ENCODE measurements around the gene SPIRE1. TPM values are rescaled to one million over a fixed set of nuclear protein-coding genes. Genes with fewer than 3 reads are reported as not detected.

SPIRE1 gene
- total RNA-seq, 1 donor from 2014 or later: 8.4 TPM

DNA sequence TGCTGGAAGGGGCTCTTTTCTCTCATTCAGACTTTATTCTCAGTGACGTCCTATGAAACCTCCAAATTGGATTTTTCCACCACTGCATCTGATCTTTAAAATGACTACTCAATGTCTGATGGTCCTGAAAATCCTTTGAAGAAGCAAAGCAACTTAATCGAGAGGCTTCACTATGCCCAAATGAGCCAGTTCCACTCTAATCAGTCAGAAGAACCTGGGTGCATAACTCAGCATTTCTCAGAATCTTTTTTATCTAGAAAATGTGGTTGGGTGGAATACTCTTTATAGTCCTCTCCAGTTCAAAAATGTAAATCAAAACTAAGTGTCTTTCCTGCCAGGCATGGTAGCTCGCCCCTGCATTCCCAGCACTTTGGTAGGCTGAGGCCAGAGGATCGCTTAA lies 189.5 kb downstream of the SPIRE1 start:
- peaks cover 2% of the 10 kb centered on the region for H3K27me3 Mint-ChIP-seq
- intact Hi-C loops (cut with micrococcal nuclease): no loop called here
- no peak overlapping the region for H3K27ac Mint-ChIP-seq
- H3K4me3 Mint-ChIP-seq: no peak overlapping the region
- H3K36me3 Mint-ChIP-seq (ENCODE audit: low read depth): no peaks in the 10 kb centered on the region
- no peaks in the 10 kb centered on the region for H3K4me1 Mint-ChIP-seq
- no peaks in the 10 kb centered on the region for H3K9me3 Mint-ChIP-seq
- no peak for DNase-seq

DNA sequence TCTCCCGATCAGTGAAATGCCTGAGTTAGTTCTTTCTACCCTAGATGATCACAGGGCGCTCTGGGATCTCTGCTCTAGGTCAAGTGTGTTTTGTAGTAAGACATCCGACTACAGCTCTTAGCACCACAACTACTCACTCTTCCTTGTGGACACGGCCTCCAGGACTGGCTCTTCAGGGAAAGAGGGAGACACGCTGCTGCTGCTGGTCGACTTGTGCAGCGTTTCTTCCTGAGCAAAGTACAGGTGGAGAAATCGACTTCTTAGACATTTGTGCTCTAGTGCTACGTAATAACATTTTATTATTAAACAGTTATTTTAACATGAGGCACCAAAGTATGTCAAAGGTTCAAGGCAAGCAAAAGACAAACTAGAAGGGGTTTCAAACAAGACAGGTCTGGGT lies 193.2 kb downstream of the SPIRE1 start:
- intact Hi-C loops (cut with micrococcal nuclease): no loop called here
- H3K4me1 Mint-ChIP-seq: no peaks in the 10 kb centered on the region
- DNase-seq: no peak
- H3K36me3 Mint-ChIP-seq (ENCODE audit: low read depth): no peaks in the 10 kb centered on the region
- H3K27ac Mint-ChIP-seq: no peak overlapping the region
- no peaks in the 10 kb centered on the region for H3K27me3 Mint-ChIP-seq
- H3K9me3 Mint-ChIP-seq: no peaks in the 10 kb centered on the region
- H3K4me3 Mint-ChIP-seq: no peak overlapping the region

DNA sequence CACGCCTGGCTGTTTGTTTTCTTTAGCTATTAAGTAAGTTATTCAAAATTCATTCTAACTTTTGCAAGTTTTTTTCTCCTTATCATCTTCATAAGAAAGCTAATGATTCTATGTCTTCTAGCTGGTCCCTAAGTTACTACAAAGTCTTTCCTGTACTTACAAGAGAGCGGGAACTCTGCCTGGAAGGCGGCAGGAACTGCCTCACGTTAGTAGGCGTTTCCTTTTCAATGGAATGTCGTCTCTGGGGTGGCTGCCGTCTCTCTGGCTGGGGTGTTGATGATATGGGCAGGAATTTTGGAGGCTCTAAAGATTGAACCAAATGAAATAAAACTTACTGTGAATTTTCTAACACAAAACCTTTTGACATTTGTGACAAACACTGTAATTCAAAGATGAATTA lies 194.7 kb downstream of the SPIRE1 start:
- Mint-ChIP-seq H3K27me3 (no peaks in the 10 kb centered on the region), H3K27ac (no peak overlapping the region), H3K36me3 (ENCODE audit: low read depth) (no peaks in the 10 kb centered on the region), H3K9me3 (no peaks in the 10 kb centered on the region), H3K4me3 (no peak overlapping the region), H3K4me1 (no peaks in the 10 kb centered on the region)
- DNase-seq: no peak
- intact Hi-C loops (cut with micrococcal nuclease): no loop called here

DNA sequence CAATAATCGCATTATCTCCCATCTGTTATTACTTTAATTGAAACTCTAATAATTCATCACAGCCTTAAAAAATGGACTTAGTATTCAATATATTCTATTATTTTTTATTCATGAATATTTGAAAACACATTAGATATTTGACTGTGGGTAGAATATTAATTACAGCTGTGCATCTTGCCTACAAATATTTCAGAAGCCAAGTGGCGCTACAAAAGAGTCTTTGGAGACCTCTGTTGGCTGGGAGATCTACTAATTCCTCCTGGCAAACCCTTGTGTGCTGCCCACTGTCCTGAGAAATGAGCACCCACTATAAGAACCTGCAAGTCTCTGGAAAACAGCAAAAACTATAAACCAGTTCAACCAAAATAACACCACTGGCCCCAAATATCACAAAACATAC lies 195.7 kb downstream of the SPIRE1 start:
- intact Hi-C loops (cut with micrococcal nuclease): no loop called here
- no peaks in the 10 kb centered on the region for H3K4me1 Mint-ChIP-seq
- no peak for DNase-seq
- H3K27ac Mint-ChIP-seq: no peak overlapping the region
- H3K4me3 Mint-ChIP-seq: no peak overlapping the region
- H3K9me3 Mint-ChIP-seq: no peaks in the 10 kb centered on the region
- no peaks in the 10 kb centered on the region for H3K36me3 Mint-ChIP-seq (ENCODE audit: low read depth)
- no peaks in the 10 kb centered on the region for H3K27me3 Mint-ChIP-seq

DNA sequence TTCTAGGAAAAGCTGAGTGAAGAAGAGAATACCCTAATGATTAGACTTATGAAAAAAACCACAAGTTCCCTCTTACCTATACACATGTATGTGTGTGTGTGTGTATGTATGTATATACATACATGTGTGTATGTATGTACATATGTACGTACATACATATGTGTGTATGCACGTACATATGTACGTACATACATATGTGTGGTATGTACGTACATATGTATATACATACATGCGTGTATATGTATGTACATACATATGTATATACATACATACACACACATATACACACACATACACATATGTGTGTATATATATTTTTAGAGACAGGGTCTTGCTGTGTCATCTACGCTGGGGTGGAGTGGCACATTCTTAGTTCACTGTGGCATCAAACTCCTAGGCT lies 196.6 kb downstream of the SPIRE1 start:
- H3K36me3 Mint-ChIP-seq (ENCODE audit: low read depth): no peaks in the 10 kb centered on the region
- H3K9me3 Mint-ChIP-seq: no peaks in the 10 kb centered on the region
- no peak overlapping the region for H3K27ac Mint-ChIP-seq
- no peaks in the 10 kb centered on the region for H3K4me1 Mint-ChIP-seq
- no peak overlapping the region for H3K4me3 Mint-ChIP-seq
- H3K27me3 Mint-ChIP-seq: no peaks in the 10 kb centered on the region
- intact Hi-C loops (cut with micrococcal nuclease): no loop called here
- DNase-seq: no peak

DNA sequence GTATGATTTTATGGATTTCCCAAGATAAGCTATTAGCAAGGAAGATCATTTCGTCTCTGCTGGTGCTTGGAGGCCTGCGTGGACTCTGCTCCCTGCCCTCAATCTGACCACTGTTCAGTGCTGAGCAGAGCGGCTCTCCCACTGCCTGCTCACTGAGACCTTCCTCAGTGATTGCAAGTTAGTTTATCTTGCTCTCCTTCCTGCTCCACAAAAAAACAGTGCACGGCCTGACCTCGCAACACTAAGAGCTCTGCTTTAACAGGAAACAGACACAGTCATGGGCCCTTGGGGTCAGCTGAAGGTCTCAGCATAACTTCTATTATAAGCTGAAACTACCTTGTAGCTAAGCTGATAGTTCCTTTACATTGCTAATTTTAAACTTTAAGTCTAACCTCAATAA lies 197.0 kb downstream of the SPIRE1 start:
- no peaks in the 10 kb centered on the region for H3K4me1 Mint-ChIP-seq
- H3K36me3 Mint-ChIP-seq (ENCODE audit: low read depth): no peaks in the 10 kb centered on the region
- no peaks in the 10 kb centered on the region for H3K9me3 Mint-ChIP-seq
- no peak overlapping the region for H3K4me3 Mint-ChIP-seq
- DNase-seq: no peak
- intact Hi-C loops (cut with micrococcal nuclease): no loop called here
- H3K27ac Mint-ChIP-seq: no peak overlapping the region
- H3K27me3 Mint-ChIP-seq: no peaks in the 10 kb centered on the region

DNA sequence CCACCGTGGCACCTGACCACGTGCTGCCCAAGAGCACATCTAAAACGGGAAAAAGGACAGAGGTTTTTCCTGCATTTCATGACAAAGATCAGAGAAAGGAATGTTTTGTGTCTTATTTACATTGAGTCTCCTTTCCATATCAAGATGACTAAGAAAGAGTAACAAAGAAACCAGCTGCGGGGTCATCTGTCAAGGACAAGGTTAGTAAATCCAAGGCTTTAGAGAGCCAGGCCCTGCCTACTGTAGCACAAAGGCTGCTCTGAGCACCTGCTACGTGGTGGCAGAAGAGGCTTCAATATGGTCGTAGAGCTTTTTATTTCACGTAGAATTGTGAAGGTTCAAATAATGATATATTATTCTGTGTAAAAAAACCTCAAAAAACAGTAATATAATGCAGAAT lies 199.1 kb downstream of the SPIRE1 start:
- no peaks in the 10 kb centered on the region for H3K27me3 Mint-ChIP-seq
- H3K4me3 Mint-ChIP-seq: no peak overlapping the region
- no peaks in the 10 kb centered on the region for H3K9me3 Mint-ChIP-seq
- no peaks in the 10 kb centered on the region for H3K4me1 Mint-ChIP-seq
- intact Hi-C loops (cut with micrococcal nuclease): no loop called here
- no peaks in the 10 kb centered on the region for H3K36me3 Mint-ChIP-seq (ENCODE audit: low read depth)
- no peak overlapping the region for H3K27ac Mint-ChIP-seq
- DNase-seq: no peak

DNA sequence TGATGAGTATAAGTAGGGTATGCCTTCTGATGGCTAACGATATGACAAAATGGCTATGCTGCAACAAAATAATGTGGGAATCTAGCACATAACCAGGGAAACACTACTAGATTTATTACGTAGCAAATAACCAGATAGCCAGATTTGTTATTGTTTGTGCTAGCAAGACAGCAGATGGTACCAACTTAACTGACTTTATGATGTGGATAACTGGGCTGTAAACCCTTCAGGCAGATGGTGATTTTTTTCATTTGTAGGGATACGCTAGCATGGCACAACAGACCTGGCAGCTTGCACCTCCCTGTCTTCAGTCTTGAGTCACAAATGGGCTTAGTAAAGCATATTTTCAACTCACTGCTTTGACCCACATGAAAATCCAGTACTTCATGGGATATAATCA lies 201.5 kb downstream of the SPIRE1 start:
- intact Hi-C loops (cut with micrococcal nuclease): no loop called here
- Mint-ChIP-seq H3K4me3 (no peak overlapping the region), H3K27me3 (no peaks in the 10 kb centered on the region), H3K4me1 (no peaks in the 10 kb centered on the region), H3K27ac (no peak overlapping the region), H3K36me3 (ENCODE audit: low read depth) (no peaks in the 10 kb centered on the region), H3K9me3 (no peaks in the 10 kb centered on the region)
- DNase-seq: no peak

DNA sequence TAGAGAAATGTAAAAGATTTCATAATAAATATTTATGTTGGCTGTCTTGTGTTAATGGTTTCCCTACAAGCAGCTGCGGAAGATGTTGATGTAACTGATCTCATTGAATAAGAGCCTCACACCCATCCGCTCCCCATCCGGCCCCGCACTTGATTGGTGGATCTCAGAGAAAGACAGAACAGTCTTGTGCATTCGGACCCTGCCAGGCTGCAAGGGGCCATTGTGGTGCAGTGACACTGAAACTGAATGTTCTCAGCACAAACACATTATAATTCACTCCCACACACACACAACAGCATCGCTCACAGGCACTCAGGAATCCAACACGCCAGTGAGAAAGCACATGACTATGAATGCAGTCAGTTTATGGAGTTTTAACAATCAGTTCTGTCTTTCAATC lies 202.4 kb downstream of the SPIRE1 start:
- no peaks in the 10 kb centered on the region for H3K9me3 Mint-ChIP-seq
- no peak overlapping the region for H3K4me3 Mint-ChIP-seq
- no peak overlapping the region for H3K27ac Mint-ChIP-seq
- H3K36me3 Mint-ChIP-seq (ENCODE audit: low read depth): no peaks in the 10 kb centered on the region
- intact Hi-C loops (cut with micrococcal nuclease): no loop called here
- H3K27me3 Mint-ChIP-seq: no peaks in the 10 kb centered on the region
- no peaks in the 10 kb centered on the region for H3K4me1 Mint-ChIP-seq
- DNase-seq: no peak

DNA sequence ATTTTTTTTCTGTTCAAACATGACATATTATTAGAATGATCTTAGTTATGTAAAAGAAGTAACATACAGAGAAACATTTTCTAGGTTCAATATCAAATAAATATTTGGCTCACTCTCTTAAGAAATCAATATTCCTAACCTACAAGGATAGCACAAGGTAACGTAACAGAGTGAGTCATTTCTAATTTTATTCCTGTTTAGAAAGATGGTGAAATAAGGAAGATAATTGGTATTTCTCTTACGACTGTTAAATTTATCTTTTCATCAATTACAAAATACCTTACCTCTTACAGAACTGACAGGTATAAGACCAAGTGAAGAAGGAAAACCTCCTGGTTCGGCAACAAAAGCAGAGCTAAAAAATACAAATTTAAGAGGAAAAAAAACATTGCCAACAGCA lies 205.1 kb downstream of the SPIRE1 start:
- Mint-ChIP-seq H3K4me3 (no peak overlapping the region), H3K4me1 (no peaks in the 10 kb centered on the region), H3K36me3 (ENCODE audit: low read depth) (peaks cover 4% of the 10 kb centered on the region), H3K27ac (no peak overlapping the region), H3K27me3 (no peaks in the 10 kb centered on the region), H3K9me3 (no peaks in the 10 kb centered on the region)
- intact Hi-C loops (cut with micrococcal nuclease): no loop called here
- DNase-seq: no peak

DNA sequence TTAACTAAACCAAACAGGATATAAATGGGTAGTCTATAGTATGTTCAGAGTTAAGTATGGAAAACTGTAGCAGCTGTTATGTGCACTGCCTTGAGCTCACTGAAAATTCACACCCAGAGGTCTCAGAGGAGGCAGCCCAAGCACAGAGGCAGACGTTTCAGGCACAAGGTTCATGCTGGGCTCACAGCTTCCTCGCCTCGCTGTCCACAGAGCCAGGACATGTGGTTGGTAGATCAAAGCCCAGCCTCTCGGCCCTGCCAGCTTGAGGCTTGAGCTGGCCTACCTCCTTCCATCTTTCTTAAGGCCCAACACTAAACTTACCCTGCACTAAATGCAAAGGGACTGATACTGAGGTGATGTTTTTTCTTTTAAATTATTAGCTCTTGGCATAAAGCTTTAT lies 206.5 kb downstream of the SPIRE1 start:
- peaks cover 4% of the 10 kb centered on the region for H3K36me3 Mint-ChIP-seq (ENCODE audit: low read depth)
- H3K4me1 Mint-ChIP-seq: no peaks in the 10 kb centered on the region
- intact Hi-C loops (cut with micrococcal nuclease): no loop called here
- no peaks in the 10 kb centered on the region for H3K9me3 Mint-ChIP-seq
- no peak overlapping the region for H3K27ac Mint-ChIP-seq
- H3K27me3 Mint-ChIP-seq: no peaks in the 10 kb centered on the region
- H3K4me3 Mint-ChIP-seq: no peak overlapping the region
- no peak for DNase-seq

DNA sequence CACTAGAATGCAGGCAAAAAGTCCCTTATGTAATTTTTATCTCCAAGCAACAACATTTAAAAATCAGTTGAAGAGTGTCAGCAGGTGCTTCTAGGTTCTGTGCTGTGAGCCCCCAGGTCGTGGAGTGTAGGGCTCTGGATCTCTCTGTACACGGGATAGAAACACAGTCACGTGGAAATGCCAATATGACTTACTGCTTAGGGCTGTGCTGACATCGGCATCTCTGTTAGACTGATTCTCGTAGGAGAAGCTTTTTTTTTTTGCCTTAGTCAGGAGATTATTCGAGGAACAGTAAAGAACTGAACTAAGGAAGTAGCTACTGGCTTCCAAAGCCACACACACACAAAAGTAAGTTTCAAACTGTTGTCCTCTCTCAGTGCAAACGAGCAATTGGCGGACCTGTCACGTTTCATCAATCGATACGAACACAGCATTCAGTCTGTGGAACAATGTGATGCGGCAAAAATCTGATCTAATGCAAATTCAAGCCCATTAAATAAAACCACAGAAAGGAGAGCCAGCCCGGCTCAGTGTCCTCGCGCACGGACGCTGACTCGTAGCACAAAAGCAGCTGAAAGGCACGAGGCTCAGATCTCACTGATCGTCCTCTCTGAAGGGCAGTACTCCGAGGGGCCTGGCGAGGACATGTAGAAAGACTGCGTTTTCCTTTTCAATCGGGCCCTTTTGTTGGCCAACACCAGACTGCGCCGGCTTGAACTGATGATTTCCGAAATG lies 208.7 kb downstream of the SPIRE1 start:
- H3K27me3 Mint-ChIP-seq: no peaks in the 10 kb centered on the region
- intact Hi-C loops (cut with micrococcal nuclease): no loop called here
- H3K27ac Mint-ChIP-seq: no peak overlapping the region

DNA sequence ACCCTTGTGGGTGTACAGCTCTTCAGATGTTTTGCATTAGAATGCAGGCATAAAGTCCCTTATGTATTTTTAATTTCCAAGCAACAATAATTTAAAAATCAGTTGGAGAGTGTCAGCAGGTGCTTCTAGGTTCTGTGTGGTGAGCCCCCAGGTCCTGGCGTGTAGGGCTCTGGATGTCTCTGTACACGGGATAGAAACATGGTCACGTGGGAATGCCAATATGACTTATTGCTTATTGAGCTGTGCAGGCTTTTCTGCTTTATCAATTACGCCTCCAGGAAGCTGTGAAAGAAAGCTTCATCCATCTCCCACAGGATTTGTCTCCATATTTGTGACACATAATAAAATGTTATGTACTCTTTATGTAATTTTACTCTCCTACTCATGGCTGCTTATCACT lies 212.4 kb downstream of the SPIRE1 start:
- Mint-ChIP-seq H3K4me3 (no peak overlapping the region), H3K27me3 (no peaks in the 10 kb centered on the region), H3K9me3 (no peaks in the 10 kb centered on the region), H3K4me1 (peaks cover 4% of the 10 kb centered on the region), H3K36me3 (ENCODE audit: low read depth) (peaks cover 4% of the 10 kb centered on the region), H3K27ac (no peak overlapping the region)
- intact Hi-C loops (cut with micrococcal nuclease): no loop called here
- DNase-seq: no peak

More for the DNA sequence above, 208.7 kb downstream of the SPIRE1 start:
- Mint-ChIP-seq H3K9me3 (no peaks in the 10 kb centered on the region), H3K36me3 (ENCODE audit: low read depth) (peaks cover 4% of the 10 kb centered on the region), H3K4me3 (no peak overlapping the region), H3K4me1 (no peaks in the 10 kb centered on the region)
- DNase-seq: no peak

DNA sequence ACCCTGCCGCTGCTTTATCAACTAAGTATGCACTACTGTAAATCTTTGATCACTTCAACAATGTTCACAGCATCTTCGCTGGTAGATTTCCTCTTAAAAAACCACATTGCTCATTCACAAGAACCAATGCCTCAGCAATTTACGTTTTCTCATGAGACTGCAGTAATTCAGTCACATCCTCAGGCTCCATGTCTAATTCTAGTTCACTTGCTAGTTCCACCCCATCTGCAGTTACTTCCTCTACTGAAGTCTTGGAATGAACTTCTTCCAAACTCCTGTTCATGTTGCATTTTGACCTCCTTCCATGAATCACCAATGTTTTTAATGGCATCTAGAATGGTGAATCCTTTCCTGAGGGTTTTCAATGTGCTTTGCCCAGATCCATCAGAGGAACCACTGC lies 214.4 kb downstream of the SPIRE1 start:
- H3K4me1 Mint-ChIP-seq: peaks cover 4% of the 10 kb centered on the region
- no peak overlapping the region for H3K4me3 Mint-ChIP-seq
- intact Hi-C loops (cut with micrococcal nuclease): no loop called here
- H3K27me3 Mint-ChIP-seq: no peaks in the 10 kb centered on the region
- no peaks in the 10 kb centered on the region for H3K36me3 Mint-ChIP-seq (ENCODE audit: low read depth)
- no peak for DNase-seq
- H3K9me3 Mint-ChIP-seq: no peaks in the 10 kb centered on the region
- no peak overlapping the region for H3K27ac Mint-ChIP-seq

DNA sequence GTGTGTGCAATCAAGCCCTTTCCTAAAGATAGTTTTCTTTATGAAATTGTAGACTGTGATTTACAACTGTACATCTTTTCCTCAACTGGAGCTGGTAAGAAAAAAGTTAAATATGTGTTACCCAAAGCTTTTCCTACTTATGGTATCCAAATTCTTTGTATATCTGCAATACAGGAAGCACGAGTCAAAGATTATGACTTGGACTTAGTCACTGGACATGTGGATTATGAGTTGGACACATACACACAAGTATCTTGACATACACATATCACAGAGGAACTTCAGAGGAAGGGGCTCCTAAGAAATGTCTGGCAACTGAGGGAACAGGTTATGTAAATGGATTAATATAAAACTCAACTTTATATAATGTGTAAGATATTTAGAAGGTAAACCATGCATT lies 215.0 kb downstream of the SPIRE1 start:
- H3K27me3 Mint-ChIP-seq: no peaks in the 10 kb centered on the region
- intact Hi-C loops (cut with micrococcal nuclease): no loop called here
- DNase-seq: no peak
- H3K27ac Mint-ChIP-seq: no peak overlapping the region
- peaks cover 5% of the 10 kb centered on the region for H3K4me1 Mint-ChIP-seq
- no peaks in the 10 kb centered on the region for H3K36me3 Mint-ChIP-seq (ENCODE audit: low read depth)
- H3K9me3 Mint-ChIP-seq: no peaks in the 10 kb centered on the region
- H3K4me3 Mint-ChIP-seq: no peak overlapping the region

Data from activated CD4-positive, alpha-beta T cell treated with anti-CD3 and anti-CD28 coated beads, Interleukin-2, amount 10 ng/mL, durations not matched to agents 24 days and 14 days (primary cell).